ENCODE results near the gene ARID4B. TPM values are rescaled to one million over a fixed set of nuclear protein-coding genes. Genes with fewer than 3 reads are reported as not detected.

ARID4B gene
- total RNA-seq, 6 experiments from 2014 or later: 19.4 to 22.8 (median 20.5) TPM

GRCh38 chr1:235279694-235280093 is 48.3 kb downstream of the ARID4B start:
- no peak for DNase-seq
- Mint-ChIP-seq H3K4me3 (no peak overlapping the region), H3K9me3 (no peaks in the 10 kb centered on the region), H3K27me3 (ENCODE audit: insufficient read depth) (no peaks in the 10 kb centered on the region), H3K36me3 (ENCODE audit: low read depth) (no peaks in the 10 kb centered on the region; the same call in 1 of the 2 replicates), H3K27ac (no peak overlapping the region), H3K4me1 (ENCODE audit: low read depth) (peaks cover 13% of the 10 kb centered on the region)
- no peak for TF ChIP-seq CTCF (IDR thresholded peaks at IDR 0.05)

- Mint-ChIP-seq H3K4me3 (no peak overlapping the region), H3K27ac (no peak overlapping the region), H3K4me1 (ENCODE audit: low read depth) (peaks cover 13% of the 10 kb centered on the region), H3K36me3 (ENCODE audit: low read depth) (no peaks in the 10 kb centered on the region; the same call in 1 of the 2 replicates), H3K9me3 (no peaks in the 10 kb centered on the region), H3K27me3 (ENCODE audit: insufficient read depth) (no peaks in the 10 kb centered on the region)
- no peak for DNase-seq
- no peak for TF ChIP-seq CTCF (IDR thresholded peaks at IDR 0.05)
These were observed 49.1 kb downstream of the ARID4B start for GRCh38 chr1:235278915-235279292.

- H3K4me1 Mint-ChIP-seq (ENCODE audit: low read depth): peaks cover 13% of the 10 kb centered on the region
- TF ChIP-seq CTCF (IDR thresholded peaks at IDR 0.05): no peak
- no peak overlapping the region for H3K27ac Mint-ChIP-seq
These were observed 49.6 kb downstream of the ARID4B start for GRCh38 chr1:235278233-235278914.

GRCh38 chr1:235277709-235278108 is 50.3 kb downstream of the ARID4B start:
- TF ChIP-seq CTCF (IDR thresholded peaks at IDR 0.05): no peak
- DNase-seq: no peak

More at GRCh38 chr1:235278233-235278914, 49.6 kb downstream of the ARID4B start:
- Mint-ChIP-seq H3K4me3 (no peak overlapping the region), H3K36me3 (ENCODE audit: low read depth) (no peaks in the 10 kb centered on the region; the same call in 1 of the 2 replicates), H3K9me3 (no peaks in the 10 kb centered on the region), H3K27me3 (ENCODE audit: insufficient read depth) (no peaks in the 10 kb centered on the region)
- DNase-seq: no peak

GRCh38 chr1:235275836-235276235 is 52.1 kb downstream of the ARID4B start:
- H3K4me3 Mint-ChIP-seq: no peak overlapping the region
- H3K9me3 Mint-ChIP-seq: no peaks in the 10 kb centered on the region
- DNase-seq: no peak
- peaks cover 20% of the 10 kb centered on the region for H3K4me1 Mint-ChIP-seq (ENCODE audit: low read depth)
- H3K36me3 Mint-ChIP-seq (ENCODE audit: low read depth): no peaks in the 10 kb centered on the region; the same call in 1 of the 2 replicates
- no peak for TF ChIP-seq CTCF (IDR thresholded peaks at IDR 0.05)
- no peak overlapping the region for H3K27ac Mint-ChIP-seq
- no peaks in the 10 kb centered on the region for H3K27me3 Mint-ChIP-seq (ENCODE audit: insufficient read depth)

More at GRCh38 chr1:235277709-235278108, 50.3 kb downstream of the ARID4B start:
- Mint-ChIP-seq H3K27me3 (ENCODE audit: insufficient read depth) (no peaks in the 10 kb centered on the region), H3K9me3 (no peaks in the 10 kb centered on the region), H3K4me3 (no peak overlapping the region), H3K36me3 (ENCODE audit: low read depth) (no peaks in the 10 kb centered on the region; the same call in 1 of the 2 replicates), H3K4me1 (ENCODE audit: low read depth) (peaks cover 13% of the 10 kb centered on the region), H3K27ac (no peak overlapping the region)

Measured in HFFc6 (cell line).